Stimulated activated CD4-positive, alpha-beta T cell treated with anti-CD3 and anti-CD28 coated beads, Interleukin-12 subunit alpha, Interleukin-12 subunit beta, amount 100 ng/mL, for 48 hours (primary cell): ENCODE measurements around the gene NEGR1.
A peak's percentile ranks its signal among the peaks of the same experiment; 100 is the strongest.

Experiments
- DNase-seq, 3 donors: peaks; one replicate each; pipeline ENCODE4 v3.0.0-alpha.2; 2020; ENCODE audit warnings: low read depth in 2 of 3, low spot score in 1 of 3

Gene NEGR1

GRCh38 chr1:72051538-72051937, 230.8 kb downstream of the NEGR1 start:
- no peak for DNase-seq

- no peak for DNase-seq
Measured at GRCh38 chr1:72050551-72050950, 231.8 kb downstream of the NEGR1 start.

- DNase-seq: peak in 1 of 3 donors; percentile 4
Measured at GRCh38 chr1:72037745-72038343, 244.5 kb downstream of the NEGR1 start.

- DNase-seq: no peak
Measured at GRCh38 chr1:72034827-72035226, 247.5 kb downstream of the NEGR1 start.

- DNase-seq: no peak
Measured at GRCh38 chr1:72023063-72023930, 259.0 kb downstream of the NEGR1 start.

GRCh38 chr1:72018562-72018961, 263.8 kb downstream of the NEGR1 start:
- DNase-seq: no peak

- DNase-seq: no peak
Measured at GRCh38 chr1:72015006-72015405, 267.3 kb downstream of the NEGR1 start.

- no peak for DNase-seq
Measured at GRCh38 chr1:72013161-72013560, 269.2 kb downstream of the NEGR1 start.

GRCh38 chr1:72011721-72012120, 270.6 kb downstream of the NEGR1 start:
- no peak for DNase-seq

- no peak for DNase-seq
Measured at GRCh38 chr1:72010094-72010431, 272.3 kb downstream of the NEGR1 start.

GRCh38 chr1:72009173-72010093, 272.9 kb downstream of the NEGR1 start:
- no peak for DNase-seq

GRCh38 chr1:72007312-72007711, 275.0 kb downstream of the NEGR1 start:
- DNase-seq: no peak

- DNase-seq: no peak
Measured at GRCh38 chr1:72006092-72006491, 276.2 kb downstream of the NEGR1 start.

GRCh38 chr1:72003092-72003491, 279.2 kb downstream of the NEGR1 start:
- no peak for DNase-seq

GRCh38 chr1:72000809-72001208, 281.5 kb downstream of the NEGR1 start:
- no peak for DNase-seq

GRCh38 chr1:71994646-71995045, 287.7 kb downstream of the NEGR1 start:
- no peak for DNase-seq

- DNase-seq: no peak
Measured at GRCh38 chr1:71987181-71987580, 295.2 kb downstream of the NEGR1 start.

GRCh38 chr1:71986160-71986559, 296.2 kb downstream of the NEGR1 start:
- DNase-seq: no peak

GRCh38 chr1:71980556-71980955, 301.8 kb downstream of the NEGR1 start:
- no peak for DNase-seq

GRCh38 chr1:71979882-71980281, 302.5 kb downstream of the NEGR1 start:
- DNase-seq: no peak

GRCh38 chr1:71967670-71968069, 314.7 kb downstream of the NEGR1 start:
- no peak for DNase-seq

GRCh38 chr1:71964188-71964587, 318.2 kb downstream of the NEGR1 start:
- no peak for DNase-seq
